GM12878 (cell line): ENCODE measurements around the gene DEF6. TPM values are rescaled to one million over a fixed set of nuclear protein-coding genes. Genes with fewer than 3 reads are reported as not detected.

Experiments used
- ATAC-seq: fragments of 200-7000 bp; cut with Tn5 transposase; 3 replicates; pipeline ENCODE4 v1.9.1; 2020; ENCODE audit warnings: mild to moderate bottlenecking, moderate library complexity
- BruUV-seq: library from RNA; stranded (reverse); fragments of 400-500 nt; replicated peaks from 2 replicates; lab custom pipeline; 2021; lab: Mats Ljungman, UMichigan
- CTCF ChIA-PET: fragments of 300-600 bp; sonication (Branson Sonifier 250); formaldehyde crosslinking; extraction: SDS; loops from one replicate; lab custom pipeline; 2021; ENCODE audit warnings: inconsistent platforms; lab: Yijun Ruan, JAX
- POLR2A ChIA-PET: fragments of 350-600 bp; formaldehyde crosslinking; extraction: SDS; loops from one replicate; lab custom pipeline; 2021; ENCODE audit warnings: inconsistent platforms; lab: Charles Lee
- RAD21 ChIA-PET: fragments of 300-600 bp; sonication (Branson Sonifier 250); formaldehyde crosslinking; loops from one replicate; lab custom pipeline; 2023; ENCODE audit warnings: antibody characterized with exemption; ENCODE audit not compliant: unreplicated experiment; lab: Charles Lee
- SMC1A ChIA-PET: fragments of 300-600 bp; sonication (Branson Sonifier 250); formaldehyde crosslinking; loops from one replicate; lab custom pipeline; 2023; ENCODE audit not compliant: unreplicated experiment, uncharacterized antibody; lab: Charles Lee
- DNase-seq: peaks from one replicate; pipeline ENCODE4 v3.0.0-alpha.2; 2011; ENCODE audit warnings: low read depth, low spot score
- FAIRE-seq: peaks from 3 replicates; lab custom pipeline; 2011; peaks lifted over from hg19 to GRCh38; lab: Jason Lieb, UNC
- H2AFZ ChIP-seq: 2 replicates; pipeline ENCODE4 v1.6.0; 2011; ENCODE audit warnings: low read depth, low read length, control low read depth; ENCODE audit not compliant: control insufficient read depth
- H3K27ac ChIP-seq: 2 replicates; pipeline ENCODE4 v1.5.1; 2011; ENCODE audit warnings: control low read depth; ENCODE audit not compliant: control insufficient read depth, insufficient read depth
- H3K27me3 ChIP-seq, 2 experiments: replicated peaks in 1 of 2; 2 replicates each; pipeline versions ENCODE4 v1.6.0 to v1.6.1; 2011; ENCODE audit warnings: low read length in 1 of 2; ENCODE audit not compliant: control insufficient read depth in 2 of 2, insufficient read depth in 2 of 2
- H3K36me3 ChIP-seq, 2 experiments: 2 replicates each; pipeline ENCODE4 v1.5.1; 2011; ENCODE audit warnings: low read length in 1 of 2; ENCODE audit not compliant: control insufficient read depth in 2 of 2, insufficient read depth in 2 of 2
- H3K4me1 ChIP-seq: 2 replicates; pipeline ENCODE4 v1.6.1; 2011; ENCODE audit warnings: mild to moderate bottlenecking, low read length, moderate library complexity, mixed read lengths; ENCODE audit not compliant: control insufficient read depth, insufficient read depth
- H3K4me2 ChIP-seq: 2 replicates; pipeline ENCODE4 v1.6.0; 2011; ENCODE audit warnings: control low read depth; ENCODE audit not compliant: control insufficient read depth, insufficient read depth
- H3K4me3 ChIP-seq: fragments of 200-600 bp; sonication (generic); 2 replicates; pipeline ENCODE4 v1.5.1; 2016
- H3K79me2 ChIP-seq: 2 replicates; pipeline ENCODE4 v1.6.0; 2011; ENCODE audit warnings: low read length; ENCODE audit not compliant: control insufficient read depth, insufficient read depth
- H3K9ac ChIP-seq: 2 replicates; pipeline ENCODE4 v1.8.0; 2011; ENCODE audit warnings: low read length, control low read depth, mixed read lengths; ENCODE audit not compliant: control insufficient read depth, insufficient read depth
- H3K9me3 ChIP-seq: replicated peaks from 3 replicates; pipeline ENCODE4 v1.5.1; 2011; ENCODE audit warnings: mild to moderate bottlenecking, low read length; ENCODE audit not compliant: control insufficient read depth, insufficient read depth
- H4K20me1 ChIP-seq: 2 replicates; pipeline ENCODE4 v1.6.0; 2011; ENCODE audit not compliant: control insufficient read depth, insufficient read depth
- JUNB ChIP-seq: IDR thresholded peaks from 2 replicates; pipeline ENCODE4 v1.6.1; 2016; ENCODE audit warnings: antibody characterized with exemption, mild to moderate bottlenecking
- LARP7 ChIP-seq: fragments of 450-650 bp; IDR thresholded peaks from 2 replicates; pipeline ENCODE4 v1.6.1; 2017; ENCODE audit warnings: mild to moderate bottlenecking
- WGBS: methylation state at CpG from one replicate; pipeline ENCODE4 v1.1.6; 2016; ENCODE audit warnings: low lambda C conversion rate; ENCODE audit not compliant: insufficient replicate concordance, insufficient coverage; ENCODE audit errors: missing lambda C conversion rate; 5-methylcytosine and 5-hydroxymethylcytosine counted together
- in situ Hi-C: fragments of 300-500 bp; cut with MboI; formaldehyde crosslinking; loops from 9 replicates; pipeline ENCODE4 v1.14.3; 2018; ENCODE audit warnings: mixed read lengths
- intact Hi-C: fragments of 100-400 bp; cut with micrococcal nuclease; formaldehyde crosslinking; loops from one replicate; pipeline ENCODE4 v1.14.2; 2022; ENCODE audit not compliant: unreplicated experiment
- polyA plus RNA-seq, 11 experiments: library from polyadenylated mRNA; depleted of rRNA in 4 of 11; unstranded in 6 of 11; stranded (reverse) in 5 of 11; fragments of >200 nt; fragmentation: Nextera tagmentation in 4 of 11; fragmentation: Illumina TruSeq in 1 of 11; extraction: Ambion mirVana in 4 of 11; extraction: Trizol in 1 of 11; gene quantifications; 1 replicate in 1 of 11; 2 replicates in 10 of 11; pipeline versions ENCODE4 v1.2.1 to v1.2.3, GENCODE V29; 2011 to 2016; ENCODE audit warnings: inconsistent platforms in 2 of 11, missing spikeins in 2 of 11, low read depth in 1 of 11
- total RNA-seq, 4 experiments: library from RNA; depleted of rRNA in 3 of 4; stranded (reverse); fragments of >200 nt in 3 of 4; fragmentation: Illumina TruSeq in 1 of 4; extraction: Trizol in 1 of 4; gene quantifications; 2 replicates each; pipeline versions ENCODE4 v1.2.1 to v1.2.3, GENCODE V29; 2013 to 2021
- TF ChIP-seq, protein P1 (sequence below): IDR thresholded peaks from 2 replicates; pipeline ENCODE4 v1.6.1; 2012; ENCODE audit warnings: improper control_type of control experiment, low read depth, low read length; ENCODE audit not compliant: insufficient replicate concordance

Gene DEF6
- total and polyA plus RNA-seq, 10 of the 15 experiments (the other 5 are each of a cell fraction or from before 2014, with no cell fraction given), result 3.3 to 69.5 (median 48.8) TPM

DNA sequence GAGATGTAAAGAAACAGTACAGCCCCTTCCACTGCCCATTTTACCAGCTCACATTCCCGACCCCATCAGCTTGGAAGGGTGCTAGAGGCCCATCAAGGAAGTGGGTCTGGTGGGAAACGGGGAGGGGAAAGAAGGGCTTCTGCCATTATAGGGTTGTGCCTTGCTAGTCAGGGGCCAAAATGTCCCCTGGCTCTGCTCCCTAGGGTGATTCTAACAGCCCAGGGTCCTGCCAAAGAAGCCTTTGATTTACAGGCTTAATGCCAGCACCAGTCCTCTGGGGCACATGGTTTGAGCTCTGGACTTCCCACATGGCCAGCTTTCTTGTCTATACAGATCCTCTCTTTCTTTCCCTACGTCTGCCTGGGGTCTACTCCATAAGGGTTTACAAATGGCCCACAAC lies 48.7 kb upstream of the DEF6 start:
- BruUV-seq, result no TSS peak
- ChIA-PET SMC1A (interaction anchor here (0.8 to 1.2 kb wide), 3 partner anchors 9 to 252 kb away, joined by 3 read pairs; no protein-coding TSS in a partner anchor), CTCF (interaction anchor here (0.8 to 3.9 kb wide), 4 partner anchors 8 to 262 kb away, joined by 3 to 19 read pairs (median 3); partner anchors contain the start of gene ZNF76), POLR2A (interaction anchor here (1.6 kb wide), 1 partner anchor 9 kb away, joined by 10 read pairs; the partner anchor contains the start of gene ZNF76), RAD21 (interaction anchor here (1.2 to 1.4 kb wide), 2 partner anchors 12 to 79 kb away, joined by 3 to 4 read pairs; no protein-coding TSS in a partner anchor)
- Histone ChIP-seq H3K4me3 (0 out of 2 replicates have a peak overlapping the region, but pooled peaks have one; percentile 54), H4K20me1 (no peaks in the 10 kb centered on the region), H3K4me2 (peak overlapping the region; percentile 76), H3K36me3 (no peaks in the 10 kb centered on the region), H3K9me3 (no peaks in the 10 kb centered on the region), H3K27me3 (no peaks in the 10 kb centered on the region), H3K27ac (peak overlapping the region; percentile 75), H2AFZ (0 out of 2 replicates have a peak overlapping the region, but pooled peaks have one; percentile 18), H3K9ac (no peak overlapping the region), H3K4me1 (peaks cover 29% of the 10 kb centered on the region), H3K79me2 (peaks cover 3% of the 10 kb centered on the region; the same call in 1 of the 2 replicates)
- FAIRE-seq, result no peak
- DNase-seq, result no peak
- in situ Hi-C loops (no loop called here), intact Hi-C loops (no loop called here)
- TF ChIP-seq LARP7 (no peak), JUNB (no peak)
- TF ChIP-seq, protein P1, sequence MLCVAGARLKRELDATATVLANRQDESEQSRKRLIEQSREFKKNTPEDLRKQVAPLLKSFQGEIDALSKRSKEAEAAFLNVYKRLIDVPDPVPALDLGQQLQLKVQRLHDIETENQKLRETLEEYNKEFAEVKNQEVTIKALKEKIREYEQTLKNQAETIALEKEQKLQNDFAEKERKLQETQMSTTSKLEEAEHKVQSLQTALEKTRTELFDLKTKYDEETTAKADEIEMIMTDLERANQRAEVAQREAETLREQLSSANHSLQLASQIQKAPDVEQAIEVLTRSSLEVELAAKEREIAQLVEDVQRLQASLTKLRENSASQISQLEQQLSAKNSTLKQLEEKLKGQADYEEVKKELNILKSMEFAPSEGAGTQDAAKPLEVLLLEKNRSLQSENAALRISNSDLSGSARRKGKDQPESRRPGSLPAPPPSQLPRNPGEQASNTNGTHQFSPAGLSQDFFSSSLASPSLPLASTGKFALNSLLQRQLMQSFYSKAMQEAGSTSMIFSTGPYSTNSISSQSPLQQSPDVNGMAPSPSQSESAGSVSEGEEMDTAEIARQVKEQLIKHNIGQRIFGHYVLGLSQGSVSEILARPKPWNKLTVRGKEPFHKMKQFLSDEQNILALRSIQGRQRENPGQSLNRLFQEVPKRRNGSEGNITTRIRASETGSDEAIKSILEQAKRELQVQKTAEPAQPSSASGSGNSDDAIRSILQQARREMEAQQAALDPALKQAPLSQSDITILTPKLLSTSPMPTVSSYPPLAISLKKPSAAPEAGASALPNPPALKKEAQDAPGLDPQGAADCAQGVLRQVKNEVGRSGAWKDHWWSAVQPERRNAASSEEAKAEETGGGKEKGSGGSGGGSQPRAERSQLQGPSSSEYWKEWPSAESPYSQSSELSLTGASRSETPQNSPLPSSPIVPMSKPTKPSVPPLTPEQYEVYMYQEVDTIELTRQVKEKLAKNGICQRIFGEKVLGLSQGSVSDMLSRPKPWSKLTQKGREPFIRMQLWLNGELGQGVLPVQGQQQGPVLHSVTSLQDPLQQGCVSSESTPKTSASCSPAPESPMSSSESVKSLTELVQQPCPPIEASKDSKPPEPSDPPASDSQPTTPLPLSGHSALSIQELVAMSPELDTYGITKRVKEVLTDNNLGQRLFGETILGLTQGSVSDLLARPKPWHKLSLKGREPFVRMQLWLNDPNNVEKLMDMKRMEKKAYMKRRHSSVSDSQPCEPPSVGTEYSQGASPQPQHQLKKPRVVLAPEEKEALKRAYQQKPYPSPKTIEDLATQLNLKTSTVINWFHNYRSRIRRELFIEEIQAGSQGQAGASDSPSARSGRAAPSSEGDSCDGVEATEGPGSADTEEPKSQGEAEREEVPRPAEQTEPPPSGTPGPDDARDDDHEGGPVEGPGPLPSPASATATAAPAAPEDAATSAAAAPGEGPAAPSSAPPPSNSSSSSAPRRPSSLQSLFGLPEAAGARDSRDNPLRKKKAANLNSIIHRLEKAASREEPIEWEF, result no peak
- ATAC-seq, result peak; percentile 12; the same call in 2 of the 3 replicates
- WGBS, result 53% methylated on average over 3 of the region's 3 CpGs
